GM19351 (cell line): ENCODE results near the gene PSPC1.
"Not testable (repeated sequence)": the region's sequence is repeated elsewhere in the genome, so short reads cannot be mapped to it uniquely, and the experiment has no call there.

Experiments used
- ATAC-seq: cut with Tn5 transposase; IDR thresholded peaks from one replicate; pipeline ENCODE4 v1.9.1; 2021; ENCODE audit warnings: mild to moderate bottlenecking, moderate library complexity; ENCODE audit not compliant: unreplicated experiment

PSPC1 gene

GRCh38 chr13:19782727-19783682 is at the start of gene PSPC1:
Gene PSPC1, minus strand, starts transcription at chr13:19782945. Its CDS starts 188 bp downstream, at chr13:19782757.
- ATAC-seq, result peak; percentile 90

GRCh38 chr13:19822673-19823072 is 39.9 kb upstream of the PSPC1 start:
- no peak for ATAC-seq

GRCh38 chr13:19818223-19818842 is 35.6 kb upstream of the PSPC1 start:
- ATAC-seq, result no peak

GRCh38 chr13:19817510-19818158 is 34.9 kb upstream of the PSPC1 start:
- ATAC-seq, result no peak

GRCh38 chr13:19817106-19817505 is 34.4 kb upstream of the PSPC1 start:
- no peak for ATAC-seq

- not testable (repeated sequence) for ATAC-seq
Observed at GRCh38 chr13:19815842-19816241, 33.1 kb upstream of the PSPC1 start.

- ATAC-seq, result no peak
Observed at GRCh38 chr13:19810996-19811881, 28.5 kb upstream of the PSPC1 start.

GRCh38 chr13:19810151-19810550 is 27.4 kb upstream of the PSPC1 start:
- no peak for ATAC-seq

GRCh38 chr13:19805765-19806164 is 23.0 kb upstream of the PSPC1 start:
- ATAC-seq, result no peak

GRCh38 chr13:19795956-19796355 is 13.2 kb upstream of the PSPC1 start:
- ATAC-seq, result no peak

- no peak for ATAC-seq
Observed at GRCh38 chr13:19794631-19795030, 11.9 kb upstream of the PSPC1 start.

- no peak for ATAC-seq
Observed at GRCh38 chr13:19791953-19792537, 9.3 kb upstream of the PSPC1 start.

GRCh38 chr13:19782049-19782726 is 557 bp downstream of the PSPC1 start:
- ATAC-seq, result peak; percentile 35

- ATAC-seq, result no peak
Observed at GRCh38 chr13:19781526-19781925, 1.2 kb downstream of the PSPC1 start.

- not testable (repeated sequence) for ATAC-seq
Observed at GRCh38 chr13:19780753-19781418, 1.9 kb downstream of the PSPC1 start.

GRCh38 chr13:19772306-19772705 is 10.4 kb downstream of the PSPC1 start:
- ATAC-seq, result no peak

- no peak for ATAC-seq
Observed at GRCh38 chr13:19769854-19770253, 12.9 kb downstream of the PSPC1 start.

GRCh38 chr13:19767966-19768365 is 14.8 kb downstream of the PSPC1 start:
- no peak for ATAC-seq

GRCh38 chr13:19766591-19766990 is 16.2 kb downstream of the PSPC1 start:
- ATAC-seq, result no peak
